ENCODE results near the gene HSPA4L. TPM values are rescaled to one million over a fixed set of nuclear protein-coding genes. Genes with fewer than 3 reads are reported as not detected.

Gene HSPA4L
- 7.1 TPM for polyA plus RNA-seq (ENCODE audit: insufficient read length)

GRCh38 chr4:127782275-127783025, at the start of gene HSPA4L:
Gene HSPA4L, plus strand, starts transcription at chr4:127782322. Its CDS starts 229 bp downstream, at chr4:127782551.
- DNase-seq, result peak; percentile 93

- DNase-seq, result peak; percentile 11
Observed at GRCh38 chr4:127732623-127733328, 49.3 kb upstream of the HSPA4L start.

- DNase-seq, result no peak
Observed at GRCh38 chr4:127734976-127735375, 47.1 kb upstream of the HSPA4L start.

GRCh38 chr4:127737295-127737694, 44.8 kb upstream of the HSPA4L start:
- DNase-seq, result peak; percentile 9

GRCh38 chr4:127741247-127741646, 40.9 kb upstream of the HSPA4L start:
- no peak for DNase-seq

- no peak for DNase-seq
Observed at GRCh38 chr4:127747883-127748282, 34.2 kb upstream of the HSPA4L start.

GRCh38 chr4:127748957-127749356, 33.2 kb upstream of the HSPA4L start:
- no peak for DNase-seq

- no peak for DNase-seq
Observed at GRCh38 chr4:127756906-127757305, 25.2 kb upstream of the HSPA4L start.

- no peak for DNase-seq
Observed at GRCh38 chr4:127759228-127759820, 22.8 kb upstream of the HSPA4L start.

- DNase-seq, result no peak
Observed at GRCh38 chr4:127759893-127760292, 22.2 kb upstream of the HSPA4L start.

- DNase-seq, result no peak
Observed at GRCh38 chr4:127771535-127772275, 10.4 kb upstream of the HSPA4L start.

- DNase-seq, result no peak
Observed at GRCh38 chr4:127772769-127773671, 9.1 kb upstream of the HSPA4L start.

GRCh38 chr4:127775843-127776242, 6.3 kb upstream of the HSPA4L start:
- DNase-seq, result no peak

- DNase-seq, result no peak
Observed at GRCh38 chr4:127776620-127777019, 5.5 kb upstream of the HSPA4L start.

- no peak for DNase-seq
Observed at GRCh38 chr4:127777487-127777886, 4.6 kb upstream of the HSPA4L start.

- DNase-seq, result no peak
Observed at GRCh38 chr4:127778102-127778501, 4.0 kb upstream of the HSPA4L start.

GRCh38 chr4:127780598-127780997, 1.5 kb upstream of the HSPA4L start:
- DNase-seq, result no peak

GRCh38 chr4:127781300-127782024, 660 bp upstream of the HSPA4L start:
- DNase-seq, result peak; percentile 68

GRCh38 chr4:127782025-127782274, 172 bp upstream of the HSPA4L start:
- no peak for DNase-seq

- peak; percentile 88 for DNase-seq
Observed at GRCh38 chr4:127783026-127783769, 1.1 kb downstream of the HSPA4L start.
